HCT116 (cell line): Measurements from ENCODE around the gene DCTN4. TPM values are rescaled to one million over a fixed set of nuclear protein-coding genes. Genes with fewer than 3 reads are reported as not detected.

ENCODE experiments used
- ATAC-seq: fragments of 200-7000 bp; cut with Tn5 transposase; 2 replicates; pipeline ENCODE4 v1.9.1; 2020; ENCODE audit warnings: mild to moderate bottlenecking, moderate library complexity
- BruUV-seq: library from RNA; stranded (reverse); fragments of 400-500 nt; replicated peaks from 2 replicates; lab custom pipeline; 2021; lab: Mats Ljungman, UMichigan
- CTCF ChIA-PET: fragments of 300-600 bp; sonication (Branson Sonifier 250); formaldehyde crosslinking; loops from one replicate; lab custom pipeline; 2021; ENCODE audit warnings: antibody characterized with exemption; lab: Charles Lee
- POLR2A ChIA-PET: fragments of 300-600, 350-600 bp; sonication (Branson Sonifier 250); formaldehyde crosslinking; loops from one replicate; lab custom pipeline; 2021; ENCODE audit warnings: antibody characterized with exemption; lab: Charles Lee
- RAD21 ChIA-PET, 2 experiments: fragments of 300-600 bp; sonication (Branson Sonifier 250); formaldehyde crosslinking; loops; one replicate each; lab custom pipeline; 2023; ENCODE audit warnings: low total read pairs in 2 of 2; ENCODE audit not compliant: uncharacterized antibody in 2 of 2, unreplicated experiment in 2 of 2, low non-redundant PET in 1 of 2; lab: Charles Lee
- DNase-seq: peaks from one replicate; pipeline ENCODE4 v3.0.0-alpha.2; 2010; ENCODE audit warnings: low read depth, low spot score
- H2AFZ ChIP-seq: fragments of 200-600 bp; shearing (Covaris generic), sonication (generic); 2 replicates; pipeline ENCODE4 v1.6.1; 2017; ENCODE audit warnings: low read depth, mixed run types, mixed read lengths, antibody characterized with exemption, low read length; ENCODE audit not compliant: poor library complexity, severe bottlenecking
- H3K27ac ChIP-seq: 2 replicates; pipeline ENCODE4 v1.5.1; 2012; ENCODE audit warnings: low read depth, low read length
- H3K27me3 ChIP-seq: fragments of 200-600 bp; sonication (generic); 2 replicates; pipeline ENCODE4 v1.6.1; 2016; ENCODE audit warnings: mixed run types, low read length, mixed read lengths; ENCODE audit not compliant: insufficient read depth
- H3K36me3 ChIP-seq, 2 experiments: fragments of 200-500 bp in 1 of 2; fragments of 200-600 bp in 1 of 2; sonication (Bioruptor generic) in 1 of 2; sonication (generic) in 1 of 2; 2 replicates each; pipeline versions ENCODE4 v1.5.1 to v1.6.1; 2014 to 2016; ENCODE audit warnings: low read length in 2 of 2, inconsistent platforms in 1 of 2, mixed read lengths in 1 of 2, mixed run types in 1 of 2; ENCODE audit not compliant: insufficient read depth in 2 of 2, control insufficient read depth in 1 of 2
- H3K4me1 ChIP-seq, 2 experiments: fragments of 200-600 bp in 1 of 2; sonication (generic) in 1 of 2; 2 replicates each; pipeline versions ENCODE4 v1.5.1 to v1.6.1; 2012 to 2017; ENCODE audit warnings: low read length in 2 of 2, inconsistent platforms in 1 of 2, mild to moderate bottlenecking in 1 of 2, mixed read lengths in 1 of 2, mixed run types in 1 of 2, moderate library complexity in 1 of 2; ENCODE audit not compliant: insufficient read depth in 2 of 2, control insufficient read depth in 1 of 2
- H3K4me2 ChIP-seq: fragments of 200-600 bp; sonication (generic); 2 replicates; pipeline ENCODE4 v1.6.1; 2017; ENCODE audit warnings: mixed run types, low read length, mixed read lengths
- H3K4me3 ChIP-seq, 2 experiments: fragments of 200-600 bp in 1 of 2; sonication (generic) in 1 of 2; replicated peaks in 1 of 2; 2 replicates each; pipeline ENCODE4 v1.5.1; 2011 to 2016; ENCODE audit warnings: low read length in 2 of 2, control low read depth in 1 of 2, low read depth in 1 of 2, mild to moderate bottlenecking in 1 of 2, mixed read lengths in 1 of 2, mixed run types in 1 of 2
- H3K79me2 ChIP-seq: fragments of 200-600 bp; sonication (generic); 2 replicates; pipeline ENCODE4 v1.6.1; 2017; ENCODE audit warnings: mild to moderate bottlenecking, mixed run types, low read length, moderate library complexity, mixed read lengths; ENCODE audit not compliant: insufficient read depth
- H3K9ac ChIP-seq: fragments of 200-600 bp; sonication (generic); 2 replicates; pipeline ENCODE4 v1.6.1; 2016; ENCODE audit warnings: low read length, mixed read lengths
- H3K9me2 ChIP-seq: fragments of 200-600 bp; sonication (generic), shearing (Covaris generic); 2 replicates; pipeline ENCODE4 v1.6.1; 2017; ENCODE audit warnings: mixed run types, mild to moderate bottlenecking, moderate library complexity; ENCODE audit not compliant: insufficient read depth
- H3K9me3 ChIP-seq, 2 experiments: fragments of 200-500 bp in 1 of 2; fragments of 200-600 bp in 1 of 2; sonication (Bioruptor generic) in 1 of 2; sonication (generic) in 1 of 2; 2 replicates each; pipeline ENCODE4 v1.6.1; 2014 to 2017; ENCODE audit warnings: low read length in 2 of 2, mixed read lengths in 2 of 2, inconsistent platforms in 1 of 2, low read depth in 1 of 2, mild to moderate bottlenecking in 1 of 2, mixed run types in 1 of 2, moderate library complexity in 1 of 2; ENCODE audit not compliant: control insufficient read depth in 1 of 2, insufficient read depth in 1 of 2
- H4K20me1 ChIP-seq: fragments of 200-600 bp; sonication (generic), shearing (Covaris generic); 2 replicates; pipeline ENCODE4 v1.6.1; 2017; ENCODE audit warnings: mixed run types, mild to moderate bottlenecking, moderate library complexity; ENCODE audit not compliant: insufficient read depth
- CBX3 ChIP-seq: IDR thresholded peaks from 2 replicates; pipeline ENCODE4 v1.6.1; 2012; ENCODE audit warnings: low read depth
- CTCF ChIP-seq, 3 experiments: fragments of 200-600 bp in 1 of 3; sonication (generic) in 1 of 3; IDR thresholded peaks in 2 of 3; conservative IDR thresholded peaks in 1 of 3; 2 replicates each; pipeline ENCODE4 v1.5.1; 2012 to 2017; ENCODE audit warnings: low read depth in 2 of 3, low read length in 2 of 3, antibody characterized with exemption in 1 of 3, borderline replicate concordance in 1 of 3, control low read depth in 1 of 3, mild to moderate bottlenecking in 1 of 3, mixed read lengths in 1 of 3, mixed run types in 1 of 3, moderate library complexity in 1 of 3; ENCODE audit not compliant: insufficient read depth in 1 of 3
- EGR1 ChIP-seq: IDR thresholded peaks from 2 replicates; pipeline ENCODE4 v1.6.1; 2012; ENCODE audit warnings: low read depth
- EZH2 ChIP-seq: fragments of 200-600 bp; sonication (generic); IDR thresholded peaks from 2 replicates; pipeline ENCODE4 v1.6.1; 2017; ENCODE audit warnings: antibody characterized with exemption, mixed run types
- MAX ChIP-seq: IDR thresholded peaks from 2 replicates; pipeline ENCODE4 v1.6.1; 2012
- POLR2AphosphoS5 ChIP-seq: IDR thresholded peaks from 2 replicates; pipeline ENCODE4 v1.6.1; 2011; ENCODE audit warnings: mild to moderate bottlenecking, low read depth, low read length, moderate library complexity
- RAD21 ChIP-seq: IDR thresholded peaks from 2 replicates; pipeline ENCODE4 v1.6.1; 2012; ENCODE audit warnings: low read depth, mild to moderate bottlenecking
- SP1 ChIP-seq: IDR thresholded peaks from 2 replicates; pipeline ENCODE4 v1.6.1; 2012; ENCODE audit warnings: low read depth
- SRF ChIP-seq: IDR thresholded peaks from 2 replicates; pipeline ENCODE4 v1.6.1; 2012; ENCODE audit warnings: low read depth
- ZNF274 ChIP-seq: fragments of 200-500 bp; sonication (Bioruptor generic); IDR thresholded peaks from 2 replicates; pipeline ENCODE4 v1.6.1; 2014; ENCODE audit warnings: mild to moderate bottlenecking, low read depth, low read length, inconsistent platforms
- intact Hi-C: fragments of 100-400 bp; cut with micrococcal nuclease; formaldehyde crosslinking; loops from 2 replicates; pipeline ENCODE4 v1.10.0; 2022
- total RNA-seq: library from RNA; stranded (reverse); gene quantifications from one replicate; pipeline ENCODE4 v1.2.1, GENCODE V29; 2021; ENCODE audit not compliant: unreplicated experiment
- TF ChIP-seq, protein P1 (sequence below): IDR thresholded peaks from 2 replicates; pipeline ENCODE4 v1.6.1; 2011; ENCODE audit warnings: mild to moderate bottlenecking, low read length, moderate library complexity; ENCODE audit not compliant: insufficient replicate concordance; ENCODE audit errors: extremely low read depth

Gene DCTN4
- total RNA-seq, 1 experiment from 2014 or later: 78.8 TPM

GRCh38 chr5:150774145-150774544, 15.3 kb upstream of the DCTN4 start:
- TF ChIP-seq SP1 (no peak), ZNF274 (no peak), RAD21 (no peak), SRF (no peak), EGR1 (no peak), CTCF (IDR thresholded peaks at IDR 0.05 in 2 of 3, conservative IDR thresholded peaks at IDR 0.05 in 1 of 3; ENCODE audit: borderline replicate concordance in 1 of 3, insufficient read depth in 1 of 3, low read depth in 2 of 3, low read length in 2 of 3) (no peak), CBX3 (no peak), EZH2 (no peak), POLR2AphosphoS5 (no peak), MAX (no peak)
- TF ChIP-seq, protein P1, sequence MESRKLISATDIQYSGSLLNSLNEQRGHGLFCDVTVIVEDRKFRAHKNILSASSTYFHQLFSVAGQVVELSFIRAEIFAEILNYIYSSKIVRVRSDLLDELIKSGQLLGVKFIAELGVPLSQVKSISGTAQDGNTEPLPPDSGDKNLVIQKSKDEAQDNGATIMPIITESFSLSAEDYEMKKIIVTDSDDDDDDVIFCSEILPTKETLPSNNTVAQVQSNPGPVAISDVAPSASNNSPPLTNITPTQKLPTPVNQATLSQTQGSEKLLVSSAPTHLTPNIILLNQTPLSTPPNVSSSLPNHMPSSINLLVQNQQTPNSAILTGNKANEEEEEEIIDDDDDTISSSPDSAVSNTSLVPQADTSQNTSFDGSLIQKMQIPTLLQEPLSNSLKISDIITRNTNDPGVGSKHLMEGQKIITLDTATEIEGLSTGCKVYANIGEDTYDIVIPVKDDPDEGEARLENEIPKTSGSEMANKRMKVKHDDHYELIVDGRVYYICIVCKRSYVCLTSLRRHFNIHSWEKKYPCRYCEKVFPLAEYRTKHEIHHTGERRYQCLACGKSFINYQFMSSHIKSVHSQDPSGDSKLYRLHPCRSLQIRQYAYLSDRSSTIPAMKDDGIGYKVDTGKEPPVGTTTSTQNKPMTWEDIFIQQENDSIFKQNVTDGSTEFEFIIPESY: no peak
- Histone ChIP-seq H3K36me3 (no peaks in the 10 kb centered on the region), H3K27ac (no peak overlapping the region), H4K20me1 (no peaks in the 10 kb centered on the region), H3K79me2 (peaks cover 5% of the 10 kb centered on the region; the same call in 1 of the 2 replicates), H3K9ac (no peak overlapping the region), H3K4me1 (peaks cover 6 to 13% of the 10 kb centered on the region in 2 experiments; a peak in 3 of 4 replicates), H3K4me3 (no peak overlapping the region), H3K9me2 (no peaks in the 10 kb centered on the region; the same call in 1 of the 2 replicates), H3K4me2 (no peak overlapping the region), H3K27me3 (no peaks in the 10 kb centered on the region), H2AFZ (no peak overlapping the region), H3K9me3 (no peaks in the 10 kb centered on the region)
- ChIA-PET POLR2A (no interaction called here), CTCF (no interaction called here), RAD21 (no interaction called here)
- intact Hi-C loops: no loop called here
- no peak for ATAC-seq
- BruUV-seq: no TSS peak
- DNase-seq: no peak
